ENCODE results near the gene MN1. TPM values are rescaled to one million over a fixed set of nuclear protein-coding genes. Genes with fewer than 3 reads are reported as not detected.
A peak's percentile ranks its signal among the peaks of the same experiment; 100 is the strongest.

Gene MN1
- total and polyA plus RNA-seq, 8 donors = 0.50 to 6.4 (median 2.8) TPM

DNA sequence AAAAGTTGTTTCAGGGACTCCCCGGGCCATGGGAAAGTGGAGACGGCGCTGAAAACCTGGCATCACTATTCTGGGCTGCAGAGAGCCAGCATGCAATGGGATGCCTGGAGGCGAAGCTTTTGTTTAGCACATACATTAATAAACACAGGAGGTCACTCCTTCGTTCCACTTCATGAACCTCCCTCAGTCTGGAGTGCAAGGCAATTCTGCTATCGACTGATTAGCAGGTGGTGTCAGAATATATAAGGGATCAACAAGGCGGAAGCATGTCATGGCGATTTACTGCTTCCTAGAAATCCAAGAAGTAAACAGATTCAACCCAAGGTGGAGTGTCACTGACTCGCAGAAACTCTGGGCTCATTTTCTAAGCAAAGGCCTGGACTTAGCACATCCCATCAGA, 45.4 kb upstream of the MN1 start:
- Histone ChIP-seq H3K27ac (no peak overlapping the region), H3K27me3 (no peaks in the 10 kb centered on the region), H3K36me3 (peaks cover 4 to 56% (median 45%) of the 10 kb centered on the region in 4 donors), H3K4me3 (no peak overlapping the region), H3K4me1 (peaks cover 0 to 34% (median 21%) of the 10 kb centered on the region in 4 donors), H3K9me3 (no peaks in the 10 kb centered on the region)
- WGBS, 5 donors = 82 to 93% (median 92%) methylated on average over 9 of the region's 9 CpGs
- no peak for DNase-seq
- intact Hi-C loops (cut with DNase I; ENCODE audit: low total_unique reads) = no loop called here
- TF ChIP-seq, protein P1, sequence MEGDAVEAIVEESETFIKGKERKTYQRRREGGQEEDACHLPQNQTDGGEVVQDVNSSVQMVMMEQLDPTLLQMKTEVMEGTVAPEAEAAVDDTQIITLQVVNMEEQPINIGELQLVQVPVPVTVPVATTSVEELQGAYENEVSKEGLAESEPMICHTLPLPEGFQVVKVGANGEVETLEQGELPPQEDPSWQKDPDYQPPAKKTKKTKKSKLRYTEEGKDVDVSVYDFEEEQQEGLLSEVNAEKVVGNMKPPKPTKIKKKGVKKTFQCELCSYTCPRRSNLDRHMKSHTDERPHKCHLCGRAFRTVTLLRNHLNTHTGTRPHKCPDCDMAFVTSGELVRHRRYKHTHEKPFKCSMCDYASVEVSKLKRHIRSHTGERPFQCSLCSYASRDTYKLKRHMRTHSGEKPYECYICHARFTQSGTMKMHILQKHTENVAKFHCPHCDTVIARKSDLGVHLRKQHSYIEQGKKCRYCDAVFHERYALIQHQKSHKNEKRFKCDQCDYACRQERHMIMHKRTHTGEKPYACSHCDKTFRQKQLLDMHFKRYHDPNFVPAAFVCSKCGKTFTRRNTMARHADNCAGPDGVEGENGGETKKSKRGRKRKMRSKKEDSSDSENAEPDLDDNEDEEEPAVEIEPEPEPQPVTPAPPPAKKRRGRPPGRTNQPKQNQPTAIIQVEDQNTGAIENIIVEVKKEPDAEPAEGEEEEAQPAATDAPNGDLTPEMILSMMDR (IDR thresholded peaks at IDR 0.05) = no peak
- TF ChIP-seq POLR2AphosphoS5 (IDR thresholded peaks at IDR 0.05) (no peak), POLR2A (IDR thresholded peaks at IDR 0.05) (no peak), EP300 (IDR thresholded peaks at IDR 0.05) (no peak)

DNA sequence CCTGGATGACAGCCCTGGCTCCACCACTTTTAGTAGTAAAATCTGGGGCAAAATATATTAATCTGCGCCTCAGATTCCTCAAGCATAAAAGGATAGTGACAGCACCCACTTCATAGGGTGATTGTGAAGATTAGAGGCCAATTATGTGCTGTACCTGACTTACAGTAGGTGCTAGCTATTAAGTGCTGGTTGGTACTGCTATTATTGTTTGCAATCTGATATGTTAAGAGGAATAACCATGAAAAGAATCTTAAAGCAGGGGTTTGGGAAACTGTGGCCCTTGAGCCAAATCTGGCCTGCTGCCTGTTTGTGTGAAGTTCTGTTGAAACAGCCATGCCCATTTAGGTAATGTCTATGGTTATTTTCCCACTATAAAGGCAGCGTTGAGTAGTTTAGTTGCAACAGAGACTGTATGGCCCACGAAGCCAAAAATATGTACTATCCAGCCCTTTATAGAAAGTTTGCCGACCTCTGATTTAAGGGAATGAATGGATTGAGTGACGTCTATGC, 44.7 kb upstream of the MN1 start:
- intact Hi-C loops (cut with DNase I; ENCODE audit: low total_unique reads) = no loop called here
- Histone ChIP-seq H3K4me3 (no peak overlapping the region), H3K36me3 (peaks cover 4 to 54% (median 39%) of the 10 kb centered on the region in 4 donors), H3K4me1 (peaks cover 0 to 35% (median 21%) of the 10 kb centered on the region in 4 donors), H3K27ac (no peak overlapping the region), H3K27me3 (no peaks in the 10 kb centered on the region), H3K9me3 (no peaks in the 10 kb centered on the region)
- no peak for DNase-seq
- no peak for TF ChIP-seq EP300 (IDR thresholded peaks at IDR 0.05)
- TF ChIP-seq, protein P1 (IDR thresholded peaks at IDR 0.05) = no peak
- no peak for TF ChIP-seq POLR2A (IDR thresholded peaks at IDR 0.05)
- TF ChIP-seq POLR2AphosphoS5 (IDR thresholded peaks at IDR 0.05) = no peak
- 75 to 94% (median 87%) methylated on average over 5 of the region's 5 CpGs for WGBS, 5 donors

DNA sequence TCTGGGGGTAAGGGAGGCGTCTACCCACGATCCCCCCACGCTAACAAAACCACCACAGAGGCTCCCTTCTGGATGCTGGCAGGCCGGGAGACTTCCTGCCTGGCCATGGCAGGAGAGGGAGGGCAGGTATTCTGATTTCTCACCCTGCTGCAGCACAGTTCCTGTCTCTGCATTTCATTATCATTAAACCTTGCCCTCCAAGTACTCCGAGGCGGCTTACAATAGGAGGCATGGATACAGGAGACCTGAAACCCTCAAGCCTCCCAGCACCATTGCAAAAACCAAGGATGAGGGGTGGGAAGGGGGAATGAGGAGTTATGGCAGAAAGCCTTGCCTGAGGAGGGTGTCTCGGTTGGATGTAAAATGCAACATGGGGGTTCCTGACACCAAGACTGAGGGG, 44.1 kb upstream of the MN1 start:
- TF ChIP-seq POLR2A (IDR thresholded peaks at IDR 0.05) (no peak), EP300 (IDR thresholded peaks at IDR 0.05) (no peak), POLR2AphosphoS5 (IDR thresholded peaks at IDR 0.05) (no peak)
- TF ChIP-seq, protein P1 (IDR thresholded peaks at IDR 0.05) = no peak
- Histone ChIP-seq H3K27ac (no peak overlapping the region), H3K4me3 (no peak overlapping the region), H3K36me3 (peaks cover 4 to 48% (median 35%) of the 10 kb centered on the region in 4 donors), H3K4me1 (peaks cover 0 to 33% (median 21%) of the 10 kb centered on the region in 4 donors), H3K27me3 (no peaks in the 10 kb centered on the region), H3K9me3 (no peaks in the 10 kb centered on the region)
- DNase-seq = no peak
- whole genome bisulfite sequencing, 5 donors = 83 to 94% (median 85%) methylated on average over 7 of the region's 7 CpGs
- intact Hi-C loops (cut with DNase I; ENCODE audit: low total_unique reads) = no loop called here

DNA sequence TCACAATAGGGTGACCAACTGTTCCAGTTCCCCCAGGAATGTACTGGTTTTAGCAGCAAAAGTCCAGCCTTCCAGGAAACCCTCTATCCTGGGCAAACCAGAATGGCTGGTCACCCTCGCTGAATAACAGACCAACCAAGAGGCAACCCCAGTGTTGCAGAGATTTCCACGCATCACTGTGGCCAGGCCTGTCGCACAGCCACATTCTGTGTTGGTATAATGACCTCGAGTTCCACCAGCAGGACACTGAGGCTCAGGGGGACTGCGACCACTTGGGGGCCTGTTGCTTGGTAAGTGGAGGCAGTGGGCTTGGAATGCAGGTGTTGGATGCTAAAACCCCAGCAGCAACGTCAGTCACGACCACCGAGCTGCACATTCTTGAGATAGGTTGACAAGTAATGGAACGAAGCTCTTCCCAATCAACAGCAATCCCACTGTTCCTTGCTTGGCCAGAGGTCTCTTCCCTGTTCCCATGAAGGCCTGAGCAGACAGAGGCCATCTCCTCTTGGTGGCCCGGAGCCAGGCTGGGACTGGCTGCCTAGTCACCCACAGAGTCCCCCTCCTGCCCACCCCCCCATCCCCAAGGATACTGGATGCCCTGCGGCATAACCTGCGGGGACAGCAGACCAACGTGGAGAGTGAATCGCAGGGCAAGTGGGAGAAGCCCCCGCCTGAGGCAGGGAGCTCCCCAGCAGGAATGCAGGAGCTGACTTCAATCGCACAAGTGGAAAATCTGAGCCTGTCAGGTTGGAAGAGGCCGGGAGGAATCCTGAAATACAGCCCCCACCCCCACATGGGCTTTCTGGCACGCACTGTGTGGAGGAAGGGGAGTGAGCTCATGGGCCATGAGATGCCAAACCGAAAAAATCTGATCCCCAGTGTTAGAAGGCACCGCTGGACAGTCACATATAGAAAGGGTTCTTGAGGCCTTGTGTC, 43.4 kb upstream of the MN1 start:
- intact Hi-C loops (cut with DNase I; ENCODE audit: low total_unique reads) = no loop called here
- Histone ChIP-seq H3K9me3 (no peaks in the 10 kb centered on the region), H3K4me1 (peaks cover 0 to 26% (median 14%) of the 10 kb centered on the region in 4 donors), H3K27ac (no peak overlapping the region), H3K36me3 (peaks cover 2 to 45% (median 31%) of the 10 kb centered on the region in 4 donors), H3K4me3 (no peak overlapping the region), H3K27me3 (no peaks in the 10 kb centered on the region)
- DNase-seq = peak in 1 of 2 donors; percentile 67
- TF ChIP-seq, protein P1 (IDR thresholded peaks at IDR 0.05) = no peak
- TF ChIP-seq POLR2A (IDR thresholded peaks at IDR 0.05) = no peak
- no peak for TF ChIP-seq POLR2AphosphoS5 (IDR thresholded peaks at IDR 0.05)
- TF ChIP-seq EP300 (IDR thresholded peaks at IDR 0.05) = no peak
- 80 to 93% (median 90%) methylated on average over 17 to 20 of the region's 20 CpGs for WGBS, 5 donors
